Ishikawa (cell line): Measurements from ENCODE around the gene CD247.

Source experiments
- CEBPB ChIP-seq: IDR thresholded peaks from 2 replicates; pipeline ENCODE4 v1.6.1; 2012
- CREB1 ChIP-seq: IDR thresholded peaks from 2 replicates; pipeline ENCODE4 v1.6.1; 2012; ENCODE audit warnings: low read depth
- EGR1 ChIP-seq: IDR thresholded peaks from 2 replicates; pipeline ENCODE4 v1.6.1; 2012
- EP300 ChIP-seq: IDR thresholded peaks from 2 replicates; pipeline ENCODE4 v1.6.1; 2012; ENCODE audit warnings: borderline replicate concordance
- FOXM1 ChIP-seq: IDR thresholded peaks from 2 replicates; pipeline ENCODE4 v1.6.1; 2012; ENCODE audit warnings: low read depth, borderline replicate concordance
- NFIC ChIP-seq: IDR thresholded peaks from 2 replicates; pipeline ENCODE4 v1.6.1; 2012
- RAD21 ChIP-seq: IDR thresholded peaks from 2 replicates; pipeline ENCODE4 v1.6.1; 2012; ENCODE audit warnings: low read depth
- TAF1 ChIP-seq: IDR thresholded peaks from 2 replicates; pipeline ENCODE4 v1.6.1; 2012; ENCODE audit warnings: low read depth, mild to moderate bottlenecking
- TCF12 ChIP-seq: IDR thresholded peaks from 2 replicates; pipeline ENCODE4 v1.6.1; 2012; ENCODE audit warnings: low read depth
- TEAD4 ChIP-seq: IDR thresholded peaks from 2 replicates; pipeline ENCODE4 v1.6.1; 2012
- YY1 ChIP-seq: IDR thresholded peaks from 2 replicates; pipeline ENCODE4 v1.6.1; 2012; ENCODE audit warnings: low read depth
- ZBTB7A ChIP-seq: IDR thresholded peaks from 2 replicates; pipeline ENCODE4 v1.6.1; 2012; ENCODE audit warnings: low read depth
- TF ChIP-seq, protein P1 (sequence below): IDR thresholded peaks from 2 replicates; pipeline ENCODE4 v1.6.1; 2012; ENCODE audit warnings: low read depth, mild to moderate bottlenecking
- TF ChIP-seq, protein P2 (sequence below): IDR thresholded peaks from 2 replicates; pipeline ENCODE4 v1.6.1; 2012
- TF ChIP-seq, protein P3 (sequence below): IDR thresholded peaks from 2 replicates; pipeline ENCODE4 v1.6.1; 2012

Gene CD247

DNA sequence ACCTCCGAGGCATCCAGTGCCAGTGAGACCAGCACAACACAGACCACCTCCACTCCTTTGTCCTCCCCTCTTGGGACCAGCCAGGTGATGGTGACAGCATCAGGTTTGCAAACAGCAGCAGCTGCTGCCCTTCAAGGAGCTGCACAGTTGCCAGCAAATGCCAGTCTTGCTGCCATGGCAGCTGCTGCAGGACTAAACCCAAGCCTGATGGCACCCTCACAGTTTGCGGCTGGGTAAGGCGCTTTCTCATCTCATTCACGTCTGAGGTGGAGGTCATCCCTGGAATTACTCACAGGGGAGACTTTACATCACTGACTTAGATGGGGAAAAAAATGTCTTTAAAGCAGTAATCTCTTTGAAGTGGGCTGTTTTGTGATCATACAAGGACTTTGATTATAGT is 106.3 kb downstream of the CD247 start:
- no peak for TF ChIP-seq RAD21
- TF ChIP-seq, protein P1, sequence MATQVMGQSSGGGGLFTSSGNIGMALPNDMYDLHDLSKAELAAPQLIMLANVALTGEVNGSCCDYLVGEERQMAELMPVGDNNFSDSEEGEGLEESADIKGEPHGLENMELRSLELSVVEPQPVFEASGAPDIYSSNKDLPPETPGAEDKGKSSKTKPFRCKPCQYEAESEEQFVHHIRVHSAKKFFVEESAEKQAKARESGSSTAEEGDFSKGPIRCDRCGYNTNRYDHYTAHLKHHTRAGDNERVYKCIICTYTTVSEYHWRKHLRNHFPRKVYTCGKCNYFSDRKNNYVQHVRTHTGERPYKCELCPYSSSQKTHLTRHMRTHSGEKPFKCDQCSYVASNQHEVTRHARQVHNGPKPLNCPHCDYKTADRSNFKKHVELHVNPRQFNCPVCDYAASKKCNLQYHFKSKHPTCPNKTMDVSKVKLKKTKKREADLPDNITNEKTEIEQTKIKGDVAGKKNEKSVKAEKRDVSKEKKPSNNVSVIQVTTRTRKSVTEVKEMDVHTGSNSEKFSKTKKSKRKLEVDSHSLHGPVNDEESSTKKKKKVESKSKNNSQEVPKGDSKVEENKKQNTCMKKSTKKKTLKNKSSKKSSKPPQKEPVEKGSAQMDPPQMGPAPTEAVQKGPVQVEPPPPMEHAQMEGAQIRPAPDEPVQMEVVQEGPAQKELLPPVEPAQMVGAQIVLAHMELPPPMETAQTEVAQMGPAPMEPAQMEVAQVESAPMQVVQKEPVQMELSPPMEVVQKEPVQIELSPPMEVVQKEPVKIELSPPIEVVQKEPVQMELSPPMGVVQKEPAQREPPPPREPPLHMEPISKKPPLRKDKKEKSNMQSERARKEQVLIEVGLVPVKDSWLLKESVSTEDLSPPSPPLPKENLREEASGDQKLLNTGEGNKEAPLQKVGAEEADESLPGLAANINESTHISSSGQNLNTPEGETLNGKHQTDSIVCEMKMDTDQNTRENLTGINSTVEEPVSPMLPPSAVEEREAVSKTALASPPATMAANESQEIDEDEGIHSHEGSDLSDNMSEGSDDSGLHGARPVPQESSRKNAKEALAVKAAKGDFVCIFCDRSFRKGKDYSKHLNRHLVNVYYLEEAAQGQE: no peak
- TF ChIP-seq NFIC: no peak
- no peak for TF ChIP-seq TCF12
- no peak for TF ChIP-seq TEAD4
- TF ChIP-seq EP300: no peak
- TF ChIP-seq ZBTB7A: no peak
- TF ChIP-seq, protein P2, sequence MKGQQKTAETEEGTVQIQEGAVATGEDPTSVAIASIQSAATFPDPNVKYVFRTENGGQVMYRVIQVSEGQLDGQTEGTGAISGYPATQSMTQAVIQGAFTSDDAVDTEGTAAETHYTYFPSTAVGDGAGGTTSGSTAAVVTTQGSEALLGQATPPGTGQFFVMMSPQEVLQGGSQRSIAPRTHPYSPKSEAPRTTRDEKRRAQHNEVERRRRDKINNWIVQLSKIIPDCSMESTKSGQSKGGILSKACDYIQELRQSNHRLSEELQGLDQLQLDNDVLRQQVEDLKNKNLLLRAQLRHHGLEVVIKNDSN: no peak
- TF ChIP-seq YY1: no peak
- no peak for TF ChIP-seq TAF1
- no peak for TF ChIP-seq CREB1
- TF ChIP-seq EGR1: no peak
- TF ChIP-seq CEBPB: no peak
- no peak for TF ChIP-seq FOXM1
- TF ChIP-seq, protein P3, sequence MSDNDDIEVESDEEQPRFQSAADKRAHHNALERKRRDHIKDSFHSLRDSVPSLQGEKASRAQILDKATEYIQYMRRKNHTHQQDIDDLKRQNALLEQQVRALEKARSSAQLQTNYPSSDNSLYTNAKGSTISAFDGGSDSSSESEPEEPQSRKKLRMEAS: no peak

DNA sequence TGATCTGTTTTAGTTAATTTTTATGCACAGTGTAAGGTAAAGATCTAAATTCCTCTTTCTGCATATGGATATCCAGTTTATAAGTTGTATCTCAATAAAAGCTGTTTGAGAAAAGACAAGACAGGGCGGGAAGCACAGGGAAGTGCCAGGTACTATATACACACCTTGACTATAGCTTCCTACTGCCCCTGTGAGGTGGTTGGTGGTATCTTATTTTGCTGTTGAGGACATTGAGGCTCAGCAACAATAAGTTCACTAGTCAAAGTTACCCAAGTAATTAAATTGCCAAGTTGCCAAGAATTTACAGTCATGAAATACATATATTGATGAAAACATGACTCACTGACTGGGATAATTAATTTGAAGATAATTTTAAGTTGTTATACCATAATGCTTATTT is 109.1 kb downstream of the CD247 start:
- TF ChIP-seq, protein P3: no peak
- TF ChIP-seq TCF12 (no peak), RAD21 (peak; percentile 43; the same call in 1 of the 2 replicates)

DNA sequence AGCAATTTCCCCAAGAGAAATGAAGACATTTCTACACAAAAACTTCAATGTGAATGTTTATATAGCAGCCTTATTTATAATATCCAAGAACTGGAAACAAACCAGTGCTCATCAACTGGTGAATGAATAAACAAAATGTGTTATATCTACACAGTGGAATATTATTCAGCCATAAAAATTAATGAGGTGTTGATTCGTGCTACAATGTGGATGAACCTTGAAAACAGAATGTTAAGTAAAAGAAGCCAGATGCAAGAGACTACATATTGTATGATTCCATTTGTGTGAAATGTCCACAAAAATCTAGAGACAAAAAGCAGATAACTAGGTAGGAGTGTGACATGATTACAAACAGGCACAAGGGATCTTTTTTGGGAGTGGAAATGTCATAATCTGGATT is 110.0 kb downstream of the CD247 start:
- TF ChIP-seq RAD21 (no peak), TEAD4 (no peak), CEBPB (no peak), TAF1 (no peak), EGR1 (no peak), YY1 (no peak), NFIC (no peak), CREB1 (no peak)
- TF ChIP-seq, protein P3: no peak

DNA sequence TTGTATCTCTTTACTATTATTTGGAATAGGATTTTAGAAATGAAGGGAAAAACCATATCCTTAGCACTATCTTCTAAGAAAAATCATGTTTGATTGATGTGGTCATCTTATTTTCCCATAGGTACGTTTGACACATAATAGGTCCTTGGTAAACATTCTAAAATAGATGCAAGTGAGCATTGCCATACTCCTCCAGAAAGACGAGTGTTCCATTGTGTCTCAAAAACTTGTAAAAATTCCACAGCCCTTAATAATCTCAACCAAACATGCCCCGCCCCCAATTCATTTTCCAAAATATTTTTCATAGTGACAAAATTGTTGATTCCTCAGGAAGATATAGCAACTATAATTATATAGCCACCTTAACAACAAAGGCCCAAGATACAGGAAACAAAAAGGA is 113.4 kb downstream of the CD247 start:
- TF ChIP-seq FOXM1 (no peak), TEAD4 (no peak), EGR1 (no peak), YY1 (no peak), TCF12 (no peak), RAD21 (no peak), NFIC (no peak), ZBTB7A (no peak), CEBPB (no peak), EP300 (no peak), TAF1 (no peak), CREB1 (no peak)
- TF ChIP-seq, protein P3: no peak
- TF ChIP-seq, protein P2: no peak
- TF ChIP-seq, protein P1: no peak

DNA sequence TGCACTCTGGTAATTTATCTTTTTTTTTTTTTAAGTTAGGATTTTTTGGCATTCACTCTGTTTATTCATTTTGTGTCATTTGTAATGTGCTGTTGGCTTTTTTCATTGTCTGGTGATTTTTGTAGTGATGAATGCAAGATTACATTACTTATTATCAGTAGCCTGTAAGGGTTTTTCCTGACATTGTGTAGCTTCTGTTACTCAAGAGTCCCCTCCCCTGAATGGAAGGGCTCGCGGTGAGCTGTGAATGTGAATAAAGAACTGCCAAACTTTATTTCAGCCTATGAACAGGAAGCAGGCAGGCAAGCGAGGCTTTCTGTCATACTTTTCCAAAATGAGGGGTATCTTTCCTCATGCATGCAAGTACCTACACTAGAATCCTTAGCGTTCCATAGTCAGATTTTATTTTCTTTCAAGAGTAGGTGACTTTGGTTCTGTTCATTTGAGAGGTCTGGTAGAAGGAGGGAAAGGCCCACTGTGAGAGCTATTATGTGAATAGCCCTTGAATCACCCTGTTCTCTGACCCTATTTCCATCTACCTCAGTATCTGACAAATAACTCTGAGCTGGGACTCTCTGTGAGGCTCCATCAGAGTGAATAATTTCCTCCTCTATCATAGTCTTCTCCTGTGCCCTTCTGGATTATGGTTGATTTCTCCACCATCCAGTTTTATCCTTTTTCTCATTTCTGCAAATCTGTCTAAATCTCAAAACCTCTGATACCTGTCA is 114.0 kb downstream of the CD247 start:
- TF ChIP-seq TAF1: no peak
- TF ChIP-seq CREB1: no peak
- no peak for TF ChIP-seq TEAD4
- TF ChIP-seq EP300: no peak
- TF ChIP-seq EGR1: no peak
- no peak for TF ChIP-seq CEBPB
- TF ChIP-seq ZBTB7A: no peak
- TF ChIP-seq TCF12: no peak
- TF ChIP-seq, protein P2: no peak
- no peak for TF ChIP-seq NFIC
- no peak for TF ChIP-seq RAD21
